ENCODE data around the gene RAPGEF2. TPM values are rescaled to one million over a fixed set of nuclear protein-coding genes. Genes with fewer than 3 reads are reported as not detected.

RAPGEF2 gene
- total RNA-seq, 2 donors from 2014 or later = 22.8 to 40.0 TPM

- no peak for TF ChIP-seq CTCF (IDR thresholded peaks at IDR 0.05)
- Histone ChIP-seq H3K27ac (no peak overlapping the region), H3K9me3 (no peaks in the 10 kb centered on the region), H3K4me1 (no peaks in the 10 kb centered on the region), H3K36me3 (no peaks in the 10 kb centered on the region), H3K4me3 (no peak overlapping the region), H3K27me3 (no peaks in the 10 kb centered on the region), H3K9ac (ENCODE audit: low read depth in 2 of 2, low read length in 2 of 2) (no peak overlapping the region)
- no peak for DNase-seq
- intact Hi-C loops (cut with DNase I) = no loop called here
These were observed 280.1 kb downstream of the RAPGEF2 start for GRCh38 chr4:159382856-159383561.

- DNase-seq = no peak
- H3K9ac ChIP-seq (ENCODE audit: low read depth in 2 of 2, low read length in 2 of 2) = no peak overlapping the region
These were observed 280.7 kb downstream of the RAPGEF2 start for GRCh38 chr4:159383562-159383931.

GRCh38 chr4:159384017-159384416 lies 281.1 kb downstream of the RAPGEF2 start:
- H3K4me3 ChIP-seq = no peak overlapping the region
- H3K9me3 ChIP-seq = no peaks in the 10 kb centered on the region
- H3K4me1 ChIP-seq = no peaks in the 10 kb centered on the region
- H3K27me3 ChIP-seq = no peaks in the 10 kb centered on the region
- H3K9ac ChIP-seq (ENCODE audit: low read depth in 2 of 2, low read length in 2 of 2) = no peak overlapping the region
- TF ChIP-seq CTCF (IDR thresholded peaks at IDR 0.05) = no peak
- no peaks in the 10 kb centered on the region for H3K36me3 ChIP-seq
- no peak overlapping the region for H3K27ac ChIP-seq
- intact Hi-C loops (cut with DNase I) = no loop called here
- no peak for DNase-seq

More at GRCh38 chr4:159383562-159383931, 280.7 kb downstream of the RAPGEF2 start:
- no peak overlapping the region for H3K27ac ChIP-seq
- TF ChIP-seq CTCF (IDR thresholded peaks at IDR 0.05) = no peak
- no peak overlapping the region for H3K4me3 ChIP-seq
- H3K4me1 ChIP-seq = no peaks in the 10 kb centered on the region
- intact Hi-C loops (cut with DNase I) = no loop called here
- H3K9me3 ChIP-seq = no peaks in the 10 kb centered on the region
- no peaks in the 10 kb centered on the region for H3K27me3 ChIP-seq
- no peaks in the 10 kb centered on the region for H3K36me3 ChIP-seq

- Histone ChIP-seq H3K27me3 (no peaks in the 10 kb centered on the region), H3K36me3 (no peaks in the 10 kb centered on the region), H3K27ac (no peak overlapping the region), H3K4me3 (no peak overlapping the region), H3K9ac (ENCODE audit: low read depth in 2 of 2, low read length in 2 of 2) (no peak overlapping the region), H3K4me1 (no peaks in the 10 kb centered on the region), H3K9me3 (no peaks in the 10 kb centered on the region)
- intact Hi-C loops (cut with DNase I) = no loop called here
- no peak for DNase-seq
- no peak for TF ChIP-seq CTCF (IDR thresholded peaks at IDR 0.05)
These were observed 281.8 kb downstream of the RAPGEF2 start for GRCh38 chr4:159384632-159385031.

DNA sequence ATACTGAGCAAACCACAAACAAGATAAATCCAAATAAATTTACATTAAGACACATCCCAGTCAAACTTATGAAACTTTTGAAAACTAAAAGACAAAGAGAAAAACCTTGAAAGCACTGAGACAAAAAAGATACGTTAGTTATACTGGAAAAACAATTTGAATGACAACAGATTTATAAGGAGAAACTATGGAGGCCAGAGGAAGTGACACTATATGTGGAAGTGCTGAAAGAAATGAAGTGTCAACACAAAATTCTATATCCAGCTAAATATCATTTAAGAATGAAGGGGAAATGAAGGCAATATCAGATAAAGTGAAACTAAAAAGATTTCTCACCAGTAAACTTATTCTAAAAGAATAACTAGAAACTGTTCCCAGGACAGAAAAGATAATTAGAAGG lies 283.7 kb downstream of the RAPGEF2 start:
- intact Hi-C loops (cut with DNase I) = no loop called here

More for the DNA sequence above, 283.7 kb downstream of the RAPGEF2 start:
- H3K4me1 ChIP-seq = no peaks in the 10 kb centered on the region
- H3K27me3 ChIP-seq = no peaks in the 10 kb centered on the region
- H3K36me3 ChIP-seq = no peaks in the 10 kb centered on the region
- no peak overlapping the region for H3K4me3 ChIP-seq
- H3K9me3 ChIP-seq = no peaks in the 10 kb centered on the region
- H3K9ac ChIP-seq (ENCODE audit: low read depth in 2 of 2, low read length in 2 of 2) = no peak overlapping the region
- no peak overlapping the region for H3K27ac ChIP-seq
- no peak for DNase-seq
- no peak for TF ChIP-seq CTCF (IDR thresholded peaks at IDR 0.05)

Data from colonic mucosa (tissue), 4 donors.